Brain pericyte (primary cell): ENCODE results near the gene CBR4.

Experiments
- DNase-seq: peaks from one replicate; pipeline ENCODE4 v3.0.0-alpha.2; 2012; ENCODE audit warnings: low read depth, low spot score

Gene CBR4

GRCh38 chr4:169033660-169034059 is 23.6 kb upstream of the CBR4 start:
- DNase-seq: no peak

GRCh38 chr4:169032883-169033645 is 23.0 kb upstream of the CBR4 start:
- no peak for DNase-seq

- no peak for DNase-seq
These were observed 22.1 kb upstream of the CBR4 start for GRCh38 chr4:169032194-169032593.

- no peak for DNase-seq
These were observed 21.3 kb upstream of the CBR4 start for GRCh38 chr4:169031392-169031791.

GRCh38 chr4:169030562-169030982 is 20.5 kb upstream of the CBR4 start:
- DNase-seq: no peak

- no peak for DNase-seq
These were observed 19.9 kb upstream of the CBR4 start for GRCh38 chr4:169029947-169030346.

GRCh38 chr4:169027663-169028062 is 17.6 kb upstream of the CBR4 start:
- DNase-seq: no peak

GRCh38 chr4:169025184-169025583 is 15.1 kb upstream of the CBR4 start:
- no peak for DNase-seq

- DNase-seq: no peak
These were observed 14.7 kb upstream of the CBR4 start for GRCh38 chr4:169024762-169025161.

GRCh38 chr4:169018406-169018805 is 8.4 kb upstream of the CBR4 start:
- no peak for DNase-seq

GRCh38 chr4:169017971-169018370 is 7.9 kb upstream of the CBR4 start:
- DNase-seq: no peak

- no peak for DNase-seq
These were observed 5.2 kb upstream of the CBR4 start for GRCh38 chr4:169015186-169015623.

- DNase-seq: no peak
These were observed 4.5 kb upstream of the CBR4 start for GRCh38 chr4:169014586-169014985.

GRCh38 chr4:169013396-169013795 is 3.3 kb upstream of the CBR4 start:
- DNase-seq: no peak

- DNase-seq: no peak
These were observed 2.0 kb upstream of the CBR4 start for GRCh38 chr4:169012049-169012448.

GRCh38 chr4:169009286-169010124 is 550 bp downstream of the CBR4 start:
- no peak for DNase-seq

- no peak for DNase-seq
These were observed 4.5 kb downstream of the CBR4 start for GRCh38 chr4:169005453-169006099.

GRCh38 chr4:169000315-169000714 is 9.7 kb downstream of the CBR4 start:
- no peak for DNase-seq

GRCh38 chr4:168999809-169000208 is 10.2 kb downstream of the CBR4 start:
- no peak for DNase-seq

GRCh38 chr4:168998596-168998995 is 11.5 kb downstream of the CBR4 start:
- DNase-seq: no peak

GRCh38 chr4:168995537-168996295 is 14.3 kb downstream of the CBR4 start:
- no peak for DNase-seq

- DNase-seq: no peak
These were observed 15.1 kb downstream of the CBR4 start for GRCh38 chr4:168994958-168995357.
